Thoracic aorta (tissue), 2 donors: ENCODE results near the gene OTUD7B. TPM values are rescaled to one million over a fixed set of nuclear protein-coding genes. Genes with fewer than 3 reads are reported as not detected.
A peak's percentile ranks its signal among the peaks of the same experiment; 100 is the strongest.
"Not testable (repeated sequence)": the region's sequence is repeated elsewhere in the genome, so short reads cannot be mapped to it uniquely, and the experiment has no call there.

ENCODE experiments used
- ATAC-seq: fragments of 150-250 bp; one replicate; pipeline ENCODE4 v1.8.0; 2017; ENCODE audit warnings: low read depth; ENCODE audit not compliant: insufficient number of reproducible peaks, low FRiP score
- DNase-seq: peaks from one replicate; pipeline ENCODE4 v3.0.0-alpha.2; 2020; ENCODE audit warnings: low spot score
- H3K27ac ChIP-seq, 2 donors: fragments of 200-600 bp; sonication (generic); 1 replicate in 1 of 2; 2 replicates in 1 of 2; pipeline ENCODE4 v1.5.1; 2016; ENCODE audit warnings: mild to moderate bottlenecking in 2 of 2, moderate library complexity in 2 of 2
- H3K27me3 ChIP-seq: fragments of 200-600 bp; sonication (generic); replicated peaks from 2 replicates; pipeline ENCODE4 v1.6.0; 2016; ENCODE audit warnings: mild to moderate bottlenecking; ENCODE audit not compliant: insufficient read depth
- H3K36me3 ChIP-seq: fragments of 200-600 bp; sonication (generic); one replicate; pipeline ENCODE4 v1.5.1; 2016
- H3K4me1 ChIP-seq, 2 donors: fragments of 200-600 bp; sonication (generic); 1 replicate in 1 of 2; 2 replicates in 1 of 2; pipeline versions ENCODE4 v1.5.1 to v1.6.0; 2016; ENCODE audit warnings: low read depth in 2 of 2, mild to moderate bottlenecking in 1 of 2; ENCODE audit not compliant: control insufficient read depth in 1 of 2
- H3K4me3 ChIP-seq: fragments of 200-600 bp; sonication (generic); 2 replicates; pipeline ENCODE4 v1.5.1; 2016; ENCODE audit warnings: mild to moderate bottlenecking
- H3K9me3 ChIP-seq: fragments of 200-600 bp; sonication (generic); 2 replicates; pipeline ENCODE4 v1.5.1; 2016
- CTCF ChIP-seq: fragments of 200-600 bp; sonication (generic); IDR thresholded peaks from one replicate; pipeline ENCODE4 v1.5.1; 2019; ENCODE audit warnings: antibody characterized with exemption
- total RNA-seq, 2 donors: library from RNA; depleted of rRNA; stranded (reverse); fragments of >200 nt; gene quantifications; one replicate each; pipeline versions ENCODE4 v1.1.0 to v1.2.3, GENCODE V29; 2016

OTUD7B gene
- total RNA-seq, 2 donors from 2014 or later = 29.9 to 30.6 TPM

- ATAC-seq (no peak), DNase-seq (no peak)
- TF ChIP-seq CTCF = no peak
- Histone ChIP-seq H3K4me3 (no peak overlapping the region), H3K9me3 (no peaks in the 10 kb centered on the region), H3K4me1 (peaks cover 3 to 26% of the 10 kb centered on the region in 2 donors), H3K27me3 (no peaks in the 10 kb centered on the region), H3K36me3 (peaks cover 18% of the 10 kb centered on the region), H3K27ac (peak overlapping the region; percentile 4 to 41)
Measured at GRCh38 chr1:149962736-149963135, 47.8 kb downstream of the OTUD7B start.

- peak overlapping the region; percentile 4 to 41 for H3K27ac ChIP-seq
- DNase-seq (no peak), ATAC-seq (no peak)
- H3K27me3 ChIP-seq = no peaks in the 10 kb centered on the region
- peaks cover 22% of the 10 kb centered on the region for H3K36me3 ChIP-seq
- H3K4me1 ChIP-seq = peaks cover 3 to 26% of the 10 kb centered on the region in 2 donors
- peak; percentile 85 for TF ChIP-seq CTCF
- H3K4me3 ChIP-seq = no peak overlapping the region
- H3K9me3 ChIP-seq = no peaks in the 10 kb centered on the region
Measured at GRCh38 chr1:149962039-149962647, 48.4 kb downstream of the OTUD7B start.

GRCh38 chr1:149957548-149957947 lies 53.0 kb downstream of the OTUD7B start:
- ATAC-seq, H3K4me1 ChIP-seq, H3K27me3 ChIP-seq, H3K27ac ChIP-seq, DNase-seq, H3K4me3 ChIP-seq, H3K9me3 ChIP-seq: not testable (repeated sequence)
- H3K36me3 ChIP-seq = peaks cover 14% of the 10 kb centered on the region

- Histone ChIP-seq H3K27ac (no peak overlapping the region), H3K27me3 (no peaks in the 10 kb centered on the region), H3K9me3 (no peaks in the 10 kb centered on the region), H3K36me3 (peaks cover 37% of the 10 kb centered on the region), H3K4me1 (no peaks in the 10 kb centered on the region), H3K4me3 (no peak overlapping the region)
- no peak for TF ChIP-seq CTCF
- no peak for DNase-seq
- ATAC-seq = no peak
Measured at GRCh38 chr1:149949911-149950310, 60.6 kb downstream of the OTUD7B start.

- H3K27ac ChIP-seq = no peak overlapping the region
- TF ChIP-seq CTCF = no peak
- ATAC-seq (no peak), DNase-seq (no peak)
- no peak overlapping the region for H3K4me3 ChIP-seq
- peaks cover 46% of the 10 kb centered on the region for H3K36me3 ChIP-seq
- H3K4me1 ChIP-seq = peaks cover 0 to 6% of the 10 kb centered on the region in 2 donors
- no peaks in the 10 kb centered on the region for H3K9me3 ChIP-seq
- no peaks in the 10 kb centered on the region for H3K27me3 ChIP-seq
Measured at GRCh38 chr1:149945206-149945605, 65.3 kb downstream of the OTUD7B start.

GRCh38 chr1:149942885-149943284 lies 67.6 kb downstream of the OTUD7B start:
- H3K27ac ChIP-seq = peak overlapping the region in 1 of 2 donors; percentile 5
- no peak for ATAC-seq
- peaks cover 12 to 22% of the 10 kb centered on the region in 2 donors for H3K4me1 ChIP-seq

More at GRCh38 chr1:149942885-149943284, 67.6 kb downstream of the OTUD7B start:
- Histone ChIP-seq H3K4me3 (no peak overlapping the region), H3K9me3 (no peaks in the 10 kb centered on the region), H3K36me3 (peaks cover 33% of the 10 kb centered on the region), H3K27me3 (no peaks in the 10 kb centered on the region)
- DNase-seq = no peak
- no peak for TF ChIP-seq CTCF
